ENCODE measurements around the gene WDR72.
"Not testable (repeated sequence)": the region's sequence is repeated elsewhere in the genome, so short reads cannot be mapped to it uniquely, and the experiment has no call there.

The WDR72 gene

GRCh38 chr15:53759411-53759931 is at the start of gene WDR72:
WDR72 (minus strand) TSS chr15:53759663; CDS start chr15:53733149, 26,514 bp downstream.
- DNase-seq = no peak

DNA sequence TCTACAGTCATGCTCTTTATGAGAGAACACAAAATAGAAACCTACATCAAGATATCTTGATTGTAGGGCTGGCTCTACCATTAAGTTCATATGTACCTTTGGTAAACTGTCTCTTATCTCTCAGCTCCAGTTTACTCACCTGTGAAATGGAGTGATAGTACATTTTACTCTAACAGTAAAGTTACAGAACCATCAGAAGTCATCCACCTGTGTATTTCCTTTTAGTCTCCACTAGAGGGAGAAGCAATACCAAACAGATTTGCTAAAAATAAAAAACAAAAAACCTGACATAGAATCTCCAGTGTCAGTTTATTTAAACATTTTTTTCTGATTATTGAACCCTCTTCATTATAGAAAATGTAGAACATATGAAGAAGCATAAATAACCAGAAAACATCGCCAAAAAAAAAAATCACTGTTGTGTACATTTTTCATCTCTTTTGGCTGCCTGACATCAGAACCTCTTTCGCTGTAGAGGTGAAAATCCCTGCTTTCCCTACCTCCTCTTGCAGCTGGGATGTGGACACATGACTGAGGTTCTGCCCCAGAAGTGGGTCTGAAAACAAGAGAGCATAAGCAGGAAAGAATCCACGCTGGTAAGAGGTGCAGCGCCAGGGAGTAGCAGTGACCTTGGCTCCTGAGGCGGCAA is 48.7 kb upstream of the WDR72 start:
- DNase-seq = no peak

DNA sequence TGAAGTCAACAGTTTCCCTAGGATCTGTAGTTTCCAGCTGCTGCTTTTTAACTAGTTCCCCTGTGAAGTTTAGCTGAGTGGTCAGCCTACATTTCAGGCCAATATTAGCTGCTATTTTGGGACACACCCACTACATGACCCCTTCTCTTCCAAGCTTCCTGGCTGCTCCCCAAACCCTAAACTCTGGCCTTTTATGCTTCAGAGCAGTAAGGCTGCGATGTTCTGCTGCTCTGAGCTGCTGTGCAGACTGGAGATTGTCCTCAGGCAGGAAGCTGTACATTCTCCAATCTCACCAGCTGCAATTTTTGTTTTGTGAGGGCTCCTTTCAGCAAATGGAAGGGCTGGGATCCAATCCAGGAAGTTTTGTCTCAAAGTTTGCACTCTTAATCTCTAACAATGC is 48.0 kb upstream of the WDR72 start:
- DNase-seq = no peak

GRCh38 chr15:53802672-53803071 is 43.2 kb upstream of the WDR72 start:
- DNase-seq = no peak

- DNase-seq = no peak
Measured at GRCh38 chr15:53791581-53791980, 32.1 kb upstream of the WDR72 start.

DNA sequence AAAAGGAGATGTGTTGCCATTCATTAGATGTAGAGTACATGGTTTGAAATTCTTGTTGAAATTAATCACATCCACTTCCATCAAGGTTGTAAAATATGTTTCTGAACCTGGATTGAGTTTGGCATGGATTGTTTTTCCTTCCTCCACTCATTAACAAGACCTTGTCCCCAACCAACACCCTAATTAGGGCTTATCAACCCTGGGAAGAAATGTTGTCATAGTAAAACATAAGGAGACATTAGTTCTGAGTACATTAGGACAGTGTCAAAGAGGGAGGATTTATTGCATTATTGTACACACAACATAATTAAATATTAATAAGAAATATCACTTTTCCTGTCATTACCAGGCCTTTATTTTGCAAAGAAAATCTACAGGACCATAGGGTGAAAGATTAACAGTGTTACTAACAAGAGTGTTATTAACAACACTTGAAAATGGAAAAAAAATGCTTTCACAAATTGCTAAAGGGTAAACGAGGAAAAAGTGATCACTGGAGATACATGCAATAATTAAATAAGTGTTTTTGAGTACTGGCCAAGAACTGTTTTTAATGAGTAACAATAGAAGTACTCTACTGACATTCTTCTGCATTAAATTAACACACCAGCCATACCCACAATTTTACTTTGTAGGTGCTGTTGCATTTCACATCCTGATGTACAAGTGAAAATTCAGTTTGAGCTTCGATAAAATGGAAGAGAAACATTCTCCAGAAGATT is 30.4 kb upstream of the WDR72 start:
- no peak for DNase-seq

GRCh38 chr15:53786401-53786800 is 26.9 kb upstream of the WDR72 start:
- no peak for DNase-seq

GRCh38 chr15:53785241-53785640 is 25.8 kb upstream of the WDR72 start:
- DNase-seq = not testable (repeated sequence)

DNA sequence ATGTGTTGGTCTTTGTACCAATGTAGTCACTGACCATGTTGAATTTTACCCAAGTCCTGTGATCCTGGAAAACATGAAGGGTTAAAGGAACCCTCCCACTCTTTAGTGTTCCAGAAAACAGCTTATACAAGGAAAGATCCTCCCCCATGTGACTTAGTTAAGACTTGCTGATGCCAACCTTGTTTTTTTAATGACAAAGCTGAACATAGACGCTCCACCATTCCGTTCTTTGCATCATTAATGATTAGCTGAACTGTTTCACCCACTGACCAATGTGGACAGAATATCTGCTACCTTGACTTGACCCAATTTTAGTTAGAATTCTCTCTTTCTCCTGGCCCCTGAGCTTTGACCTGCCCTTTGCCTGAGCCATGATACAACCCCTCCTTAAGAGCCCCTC is 3.5 kb upstream of the WDR72 start:
- DNase-seq = no peak

- no peak for DNase-seq
Measured at GRCh38 chr15:53758412-53758811, 1.1 kb downstream of the WDR72 start.

- no peak for DNase-seq
Measured at GRCh38 chr15:53757906-53758305, 1.6 kb downstream of the WDR72 start.

DNA sequence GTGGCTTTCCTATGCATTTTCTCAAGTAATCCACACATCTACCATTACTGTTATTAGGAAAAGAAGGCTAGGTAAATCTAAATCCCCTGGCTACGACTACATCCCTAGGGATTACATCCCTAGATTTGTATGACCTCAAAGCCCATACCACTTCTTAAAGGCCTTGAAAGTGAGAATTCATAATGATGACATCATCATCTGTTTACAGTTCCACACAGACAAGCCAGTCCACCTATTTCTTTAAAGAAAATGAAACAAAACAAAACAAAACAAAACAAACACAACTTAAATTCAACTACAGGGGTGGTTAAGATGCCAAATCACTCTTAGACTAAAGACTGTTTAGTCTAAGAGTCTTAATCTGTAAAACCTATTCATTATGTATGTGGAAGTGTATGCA is 5.7 kb downstream of the WDR72 start:
- DNase-seq = no peak

DNA sequence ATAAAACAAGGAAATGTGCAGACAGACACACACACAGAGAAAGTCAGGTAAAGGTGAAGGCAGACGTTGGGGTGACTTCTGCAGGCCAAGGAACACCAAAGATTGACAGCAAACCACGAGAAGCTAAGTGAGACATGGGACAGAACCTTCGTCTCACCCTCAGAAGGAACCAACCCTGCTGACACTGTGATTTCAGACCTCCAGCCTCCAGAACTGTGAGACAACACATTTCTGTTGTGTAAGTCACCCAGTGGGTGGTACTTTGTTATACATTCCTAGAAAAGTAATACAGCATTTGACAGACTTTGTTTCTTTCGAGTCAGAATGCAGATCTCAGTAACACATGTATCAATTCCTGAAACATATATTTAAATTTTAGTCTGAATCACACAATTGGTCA is 7.1 kb downstream of the WDR72 start:
- DNase-seq = no peak

DNA sequence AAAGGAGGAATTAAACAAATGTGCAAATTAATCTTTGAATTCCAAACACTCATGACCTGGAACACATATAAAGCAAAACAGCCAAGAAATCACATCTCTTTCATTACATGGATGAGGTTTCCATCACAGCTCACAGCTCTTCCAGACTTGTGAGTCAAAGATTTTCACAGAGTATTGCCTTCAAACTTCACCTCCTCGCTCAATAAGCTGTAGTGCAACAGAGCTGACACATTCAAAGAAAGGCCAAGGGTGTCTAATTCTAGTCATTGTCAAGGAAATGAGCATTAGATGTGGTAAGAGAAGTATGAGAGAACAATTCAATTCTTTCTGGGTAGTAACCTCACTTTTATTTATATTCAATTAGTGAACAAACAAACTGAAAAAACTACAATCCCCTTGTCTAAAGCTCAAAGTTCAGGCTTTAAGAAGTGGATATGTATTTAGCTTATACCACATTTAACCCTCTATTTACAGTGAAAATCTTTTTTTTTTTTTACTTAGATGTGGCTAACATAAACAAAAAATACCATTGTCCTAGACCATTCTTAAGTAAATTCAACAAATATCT is 11.9 kb downstream of the WDR72 start:
- DNase-seq = no peak

DNA sequence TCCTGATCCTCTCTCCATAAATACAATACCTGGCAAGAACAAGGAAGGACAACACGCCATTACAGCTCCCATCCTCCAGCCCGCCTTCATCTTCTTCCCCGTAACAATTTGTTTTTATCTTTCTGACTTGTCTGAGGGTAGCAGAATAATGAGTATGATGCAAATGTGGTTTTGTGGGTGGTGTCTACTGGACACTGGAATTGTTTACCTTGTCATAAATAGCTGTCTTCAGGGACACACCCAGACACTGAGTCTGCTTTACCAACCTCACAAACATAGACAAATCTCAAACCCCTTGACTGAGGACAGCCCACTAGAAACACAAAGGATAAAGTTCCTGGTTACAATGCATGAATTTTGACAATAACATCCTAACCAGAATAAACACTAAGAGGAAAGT is 13.4 kb downstream of the WDR72 start:
- DNase-seq = no peak

DNA sequence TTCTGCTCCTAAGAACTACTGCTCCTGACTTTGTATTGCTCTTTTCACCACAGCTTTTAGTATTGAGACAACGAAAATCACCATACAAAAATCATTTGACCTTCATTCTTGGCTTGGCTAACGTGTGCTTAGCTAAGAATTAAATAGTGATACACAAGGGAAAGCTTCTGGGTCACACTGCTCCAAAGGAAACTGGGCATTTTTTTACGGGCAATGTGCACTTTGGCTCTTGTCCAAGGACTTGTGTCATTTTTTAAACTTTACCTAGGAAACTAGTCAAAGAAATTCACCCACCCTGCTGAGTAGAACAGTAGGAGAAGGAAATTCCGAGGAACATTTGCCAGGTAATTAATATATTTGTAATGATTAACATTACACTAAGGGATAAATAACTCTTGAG is 19.8 kb downstream of the WDR72 start:
- DNase-seq = no peak

GRCh38 chr15:53739187-53739586 is 20.3 kb downstream of the WDR72 start:
- no peak for DNase-seq

DNA sequence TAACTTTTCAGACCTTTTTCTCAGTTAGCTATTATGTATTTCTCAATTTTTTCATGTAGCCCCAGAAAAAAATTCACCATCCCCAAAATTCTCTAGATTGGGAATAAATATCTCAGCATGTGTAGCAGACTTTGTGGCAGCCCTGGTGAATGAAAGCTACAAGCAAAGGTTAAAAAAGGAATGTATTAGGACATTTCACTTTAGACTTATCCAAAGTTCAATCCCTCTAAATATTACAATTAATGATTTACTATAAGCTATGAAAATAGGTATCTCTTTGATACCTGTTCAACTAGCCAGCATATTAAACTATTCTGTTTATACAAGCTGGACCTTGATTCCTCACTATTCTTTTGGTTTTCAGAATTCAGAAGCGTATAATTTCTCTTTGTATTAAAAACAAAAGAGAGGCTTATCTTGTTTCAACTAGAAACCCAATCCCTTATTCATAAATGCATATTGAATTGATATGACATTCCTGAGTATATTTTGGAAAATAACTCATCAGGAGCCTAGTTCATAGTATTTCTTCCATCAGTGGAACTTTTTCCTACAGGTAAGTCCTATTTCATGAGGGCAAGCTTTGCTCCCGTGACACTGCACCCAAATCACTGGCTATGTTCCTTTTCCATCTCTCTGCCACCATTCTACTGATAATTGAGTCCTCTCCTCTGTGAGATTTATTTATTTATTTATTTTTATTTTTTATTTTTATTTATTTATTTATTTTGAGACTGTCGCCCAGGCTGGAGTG is 38.0 kb downstream of the WDR72 start:
- DNase-seq = no peak

- DNase-seq = no peak
Measured at GRCh38 chr15:53716909-53717876, 42.3 kb downstream of the WDR72 start.

DNA sequence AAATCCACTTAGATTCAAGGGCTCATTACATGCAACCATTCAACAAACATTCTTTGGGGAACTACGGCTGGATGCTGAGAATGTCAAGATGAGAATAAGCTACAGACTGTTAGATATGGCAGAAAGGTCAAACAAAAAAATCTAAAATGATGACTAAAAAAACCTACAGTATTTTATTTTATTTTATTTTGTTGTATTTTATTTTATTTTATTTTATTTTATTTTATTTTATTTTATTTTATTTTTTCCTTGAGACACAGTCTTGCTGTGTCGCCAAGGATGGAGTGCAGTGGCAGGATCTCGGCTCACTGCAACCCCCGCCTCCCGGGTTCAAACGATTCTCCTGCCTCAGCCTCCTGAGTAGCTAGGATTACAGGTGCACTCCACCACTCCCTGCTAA is 46.2 kb downstream of the WDR72 start:
- no peak for DNase-seq

DNA sequence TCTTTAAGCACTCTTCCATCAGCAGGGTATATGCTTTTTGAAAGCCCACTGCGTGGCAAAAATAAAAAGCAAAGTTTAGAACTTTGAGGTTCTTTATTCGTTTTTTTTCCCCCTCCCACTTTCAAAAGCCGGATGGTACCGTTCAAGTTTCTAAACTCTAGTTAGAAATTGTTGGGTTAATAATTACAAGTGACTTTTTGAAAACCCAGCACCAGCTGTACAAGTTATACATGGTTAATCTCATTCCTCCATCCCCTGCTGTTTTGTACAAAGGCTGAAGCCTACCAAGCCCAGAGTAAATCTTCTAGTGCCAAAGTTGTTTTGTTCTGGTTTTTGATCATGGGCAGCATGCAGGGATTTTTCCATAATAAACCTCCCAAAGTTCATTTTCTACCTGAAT is 48.6 kb downstream of the WDR72 start:
- DNase-seq = no peak

GRCh38 chr15:53709821-53710220 is 49.6 kb downstream of the WDR72 start:
- no peak for DNase-seq
